Cardiac muscle cell (in vitro differentiated cells and primary cell): ENCODE data around the gene CTU2. TPM values are rescaled to one million over a fixed set of nuclear protein-coding genes. Genes with fewer than 3 reads are reported as not detected.

Source experiments
- DNase-seq, 2 donors: peaks; one replicate each; pipeline versions ENCODE4 v3.0.0 to v3.0.0-alpha.2; 2010 to 2017; ENCODE audit warnings: low read depth in 1 of 2, low spot score in 1 of 2
- H3K27ac ChIP-seq: fragments of 200-600 bp; sonication (generic); 2 replicates; pipeline ENCODE4 v1.5.1; 2016
- H3K27me3 ChIP-seq: fragments of 200-600 bp; sonication (generic); 2 replicates; pipeline ENCODE4 v1.6.0; 2016; ENCODE audit warnings: control low read depth
- H3K36me3 ChIP-seq: fragments of 200-600 bp; sonication (generic); 2 replicates; pipeline ENCODE4 v1.5.1; 2016; ENCODE audit warnings: control low read depth
- H3K4me1 ChIP-seq: fragments of 200-600 bp; sonication (generic); 2 replicates; pipeline ENCODE4 v1.8.1; 2017; ENCODE audit warnings: low read depth, mild to moderate bottlenecking, mixed run types
- H3K4me3 ChIP-seq: fragments of 200-600 bp; sonication (generic); 2 replicates; pipeline ENCODE4 v1.5.1; 2016; ENCODE audit warnings: mild to moderate bottlenecking
- H3K9me3 ChIP-seq: fragments of 200-600 bp; sonication (generic); 2 replicates; pipeline ENCODE4 v1.5.1; 2017; ENCODE audit warnings: low read depth, mild to moderate bottlenecking, control low read depth
- CTCF ChIP-seq: IDR thresholded peaks from 2 replicates; pipeline ENCODE4 v1.5.1; 2012; ENCODE audit warnings: low read depth, mild to moderate bottlenecking, low read length
- polyA plus RNA-seq: library from polyadenylated mRNA; unstranded; fragments of >200 nt; fragmentation: Nextera tagmentation; extraction: Ambion mirVana; gene quantifications from 2 replicates; pipeline ENCODE4 v1.2.1, GENCODE V29; 2016
- total RNA-seq: library from RNA; depleted of rRNA; stranded (reverse); fragments of >200 nt; gene quantifications from 2 replicates; pipeline ENCODE4 v1.2.3, GENCODE V29; 2016

CTU2 gene
- total and polyA plus RNA-seq, 2 experiments from 2014 or later = 9.2 to 10.8 TPM

GRCh38 chr16:88759976-88760350 lies 53.7 kb downstream of the CTU2 start:
- Histone ChIP-seq H3K36me3 (no peaks in the 10 kb centered on the region), H3K27ac (peak overlapping the region; percentile 99), H3K27me3 (no peaks in the 10 kb centered on the region), H3K4me3 (no peak overlapping the region), H3K4me1 (peaks cover 41% of the 10 kb centered on the region), H3K9me3 (no peaks in the 10 kb centered on the region)
- no peak for TF ChIP-seq CTCF
- DNase-seq = no peak

GRCh38 chr16:88760424-88761142 lies 54.3 kb downstream of the CTU2 start:
- H3K27ac ChIP-seq = peak overlapping the region; percentile 99
- peaks cover 45% of the 10 kb centered on the region for H3K4me1 ChIP-seq
- H3K36me3 ChIP-seq = no peaks in the 10 kb centered on the region
- no peak for TF ChIP-seq CTCF
- DNase-seq = no peak
- H3K4me3 ChIP-seq = no peak overlapping the region
- H3K27me3 ChIP-seq = no peaks in the 10 kb centered on the region
- H3K9me3 ChIP-seq = no peaks in the 10 kb centered on the region

- no peak for TF ChIP-seq CTCF
Measured at GRCh38 chr16:88761143-88761534, 54.8 kb downstream of the CTU2 start.

GRCh38 chr16:88761830-88762229 lies 55.5 kb downstream of the CTU2 start:
- no peak for DNase-seq
- Histone ChIP-seq H3K9me3 (no peaks in the 10 kb centered on the region), H3K27me3 (no peaks in the 10 kb centered on the region), H3K36me3 (no peaks in the 10 kb centered on the region), H3K27ac (peak overlapping the region; percentile 50), H3K4me1 (peaks cover 45% of the 10 kb centered on the region), H3K4me3 (no peak overlapping the region)
- no peak for TF ChIP-seq CTCF

More at GRCh38 chr16:88761143-88761534, 54.8 kb downstream of the CTU2 start:
- Histone ChIP-seq H3K4me3 (no peak overlapping the region), H3K27me3 (no peaks in the 10 kb centered on the region), H3K4me1 (peaks cover 45% of the 10 kb centered on the region), H3K9me3 (no peaks in the 10 kb centered on the region), H3K36me3 (no peaks in the 10 kb centered on the region), H3K27ac (peak overlapping the region; percentile 99)
- DNase-seq = no peak

- H3K36me3 ChIP-seq = no peaks in the 10 kb centered on the region
- DNase-seq = no peak
- no peak overlapping the region for H3K4me3 ChIP-seq
- no peaks in the 10 kb centered on the region for H3K9me3 ChIP-seq
- no peak for TF ChIP-seq CTCF
- peak overlapping the region; percentile 85 for H3K27ac ChIP-seq
- peaks cover 50% of the 10 kb centered on the region for H3K4me1 ChIP-seq
- no peaks in the 10 kb centered on the region for H3K27me3 ChIP-seq
Measured at GRCh38 chr16:88762258-88762870, 56.1 kb downstream of the CTU2 start.
